Naive thymus-derived CD4-positive, alpha-beta T cell (primary cell): ENCODE results near the gene DNM3. TPM values are rescaled to one million over a fixed set of nuclear protein-coding genes. Genes with fewer than 3 reads are reported as not detected.

Experiments used
- ATAC-seq: fragments of 150-1000 bp; cut with Tn5 transposase; 2 replicates; pipeline ENCODE4 v1.10.0; 2021; ENCODE audit warnings: mild to moderate bottlenecking, moderate library complexity
- CTCF ChIA-PET: fragments of 350-600 bp; sonication (Branson Sonifier 250); formaldehyde crosslinking; loops from one replicate; lab custom pipeline; 2021; ENCODE audit warnings: antibody characterized with exemption; lab: Charles Lee
- POLR2A ChIA-PET: fragments of 350-600 bp; sonication (Branson Sonifier 250); formaldehyde crosslinking; loops from one replicate; lab custom pipeline; 2021; ENCODE audit warnings: antibody characterized with exemption, inconsistent platforms; lab: Charles Lee
- DNase-seq, 9 donors: peaks; one replicate each; pipeline versions ENCODE4 v3.0.0 to v3.0.0-alpha.2; 2020 to 2022; ENCODE audit warnings: mixed read lengths in 1 of 9
- H3K27ac ChIP-seq: one replicate; pipeline ENCODE4 v1.7.0; 2013; ENCODE audit warnings: mild to moderate bottlenecking, low read depth, low read length, moderate library complexity
- H3K27me3 ChIP-seq, 2 donors: one replicate each; pipeline ENCODE4 v1.7.0; 2013; ENCODE audit warnings: low read length in 2 of 2, mild to moderate bottlenecking in 2 of 2, moderate library complexity in 2 of 2; ENCODE audit not compliant: control insufficient read depth in 2 of 2, insufficient read depth in 2 of 2
- H3K36me3 ChIP-seq, 3 experiments: 1 replicate in 2 of 3; 2 replicates in 1 of 3; pipeline ENCODE4 v1.7.0; 2013; ENCODE audit warnings: low read length in 3 of 3, mild to moderate bottlenecking in 3 of 3, moderate library complexity in 1 of 3; ENCODE audit not compliant: insufficient read depth in 3 of 3, control insufficient read depth in 2 of 3
- H3K4me1 ChIP-seq, 2 donors: one replicate each; pipeline ENCODE4 v1.7.0; 2013; ENCODE audit warnings: low read length in 2 of 2, mild to moderate bottlenecking in 2 of 2, moderate library complexity in 1 of 2; ENCODE audit not compliant: control insufficient read depth in 2 of 2, insufficient read depth in 2 of 2
- H3K4me3 ChIP-seq: 2 replicates; pipeline ENCODE4 v1.7.0; 2013; ENCODE audit warnings: mild to moderate bottlenecking, low read length
- H3K9me3 ChIP-seq, 3 experiments: 1 replicate in 2 of 3; 2 replicates in 1 of 3; pipeline ENCODE4 v1.7.0; 2013; ENCODE audit warnings: low read length in 3 of 3; ENCODE audit not compliant: control insufficient read depth in 2 of 3
- H3K27ac Mint-ChIP-seq, 9 donors: one replicate each; pipeline ENCODE4 v1.8.0; 2020 to 2022; ENCODE audit warnings: mixed read lengths in 9 of 9, mild to moderate bottlenecking in 8 of 9, moderate library complexity in 5 of 9, inconsistent platforms in 2 of 9
- H3K27me3 Mint-ChIP-seq, 5 donors: one replicate each; pipeline ENCODE4 v1.8.0; 2021 to 2022; ENCODE audit warnings: mixed read lengths in 5 of 5, mild to moderate bottlenecking in 1 of 5
- H3K36me3 Mint-ChIP-seq, 5 donors: one replicate each; pipeline ENCODE4 v1.8.0; 2020 to 2022; ENCODE audit warnings: mixed read lengths in 5 of 5, mild to moderate bottlenecking in 3 of 5, inconsistent platforms in 1 of 5
- H3K4me1 Mint-ChIP-seq, 7 donors: one replicate each; pipeline ENCODE4 v1.8.0; 2020 to 2022; ENCODE audit warnings: mixed read lengths in 7 of 7, mild to moderate bottlenecking in 3 of 7, inconsistent platforms in 1 of 7
- H3K4me3 Mint-ChIP-seq, 10 donors: one replicate each; pipeline ENCODE4 v1.8.0; 2020 to 2022; ENCODE audit warnings: mild to moderate bottlenecking in 10 of 10, mixed read lengths in 10 of 10, moderate library complexity in 6 of 10, inconsistent platforms in 2 of 10
- H3K9me3 Mint-ChIP-seq, 11 donors: one replicate each; pipeline ENCODE4 v1.8.0; 2020 to 2022; ENCODE audit warnings: mixed read lengths in 11 of 11, mild to moderate bottlenecking in 4 of 11, inconsistent platforms in 1 of 11, moderate library complexity in 1 of 11
- intact Hi-C, 2 donors: fragments of 100-400 bp; cut with micrococcal nuclease; formaldehyde crosslinking; loops; one replicate each; pipeline ENCODE4 v1.15.1; 2023
- polyA plus RNA-seq, 2 donors: library from polyadenylated mRNA; unstranded; fragments of 300-500 nt; fragmentation: Illumina TruSeq; gene quantifications; one replicate each; pipeline ENCODE4 v1.2.3, GENCODE V29; 2021
- total RNA-seq, 6 experiments: library from RNA in 5 of 6; stranded (reverse) in 5 of 6; gene quantifications; 1 replicate in 5 of 6; 2 replicates in 1 of 6; pipeline ENCODE4 v1.2.3 and lab custom pipeline; 2021 to 2026

The DNM3 gene
- total and polyA plus RNA-seq, 7 experiments from 2014 or later = 1.2 to 2.5 (median 2.0) TPM

DNA sequence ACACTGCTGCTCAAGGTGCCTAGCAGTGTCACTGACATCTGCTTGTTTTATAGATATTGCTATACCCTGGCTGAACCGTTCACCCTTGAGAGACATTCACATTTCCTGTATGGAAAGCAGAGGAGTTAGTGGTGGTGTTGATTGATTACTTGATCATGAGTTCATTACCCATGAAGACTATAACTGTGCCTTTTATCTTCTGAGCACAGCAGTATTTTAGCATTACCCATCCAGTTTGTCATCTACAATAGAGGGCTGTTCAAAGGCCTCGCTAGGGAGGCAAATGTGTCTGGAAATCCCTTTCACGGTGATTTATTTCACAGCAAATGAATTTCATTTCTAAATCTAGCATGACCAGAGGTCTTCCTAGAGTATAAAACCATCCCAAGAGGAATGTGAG, 160.0 kb downstream of the DNM3 start:
- H3K36me3 Mint-ChIP-seq = no peaks in the 10 kb centered on the region
- ChIA-PET POLR2A (no interaction called here), CTCF (interaction anchor here (1.3 to 3.4 kb wide), 2 partner anchors 393 to 429 kb away, joined by 4 to 37 read pairs; no protein-coding TSS in a partner anchor)
- no peak overlapping the region for H3K27ac Mint-ChIP-seq
- intact Hi-C loops = loop anchor here (5.0 to 10.0 kb wide), 6 partner anchors 91 to 716 kb away; no protein-coding TSS in a partner anchor
- DNase-seq = no peak
- H3K4me3 ChIP-seq = no peak overlapping the region
- H3K4me1 ChIP-seq = no peaks in the 10 kb centered on the region
- no peaks in the 10 kb centered on the region for H3K9me3 ChIP-seq
- no peaks in the 10 kb centered on the region for H3K27me3 ChIP-seq
- H3K4me3 Mint-ChIP-seq = no peak overlapping the region
- H3K4me1 Mint-ChIP-seq = peaks cover 0 to 7% (median 0%) of the 10 kb centered on the region in 7 donors
- peaks cover 0 to under 1% (median 0%) of the 10 kb centered on the region in 5 donors for H3K27me3 Mint-ChIP-seq
- no peak overlapping the region for H3K27ac ChIP-seq
- no peak for ATAC-seq
- H3K9me3 Mint-ChIP-seq = no peaks in the 10 kb centered on the region
- H3K36me3 ChIP-seq = no peaks in the 10 kb centered on the region

DNA sequence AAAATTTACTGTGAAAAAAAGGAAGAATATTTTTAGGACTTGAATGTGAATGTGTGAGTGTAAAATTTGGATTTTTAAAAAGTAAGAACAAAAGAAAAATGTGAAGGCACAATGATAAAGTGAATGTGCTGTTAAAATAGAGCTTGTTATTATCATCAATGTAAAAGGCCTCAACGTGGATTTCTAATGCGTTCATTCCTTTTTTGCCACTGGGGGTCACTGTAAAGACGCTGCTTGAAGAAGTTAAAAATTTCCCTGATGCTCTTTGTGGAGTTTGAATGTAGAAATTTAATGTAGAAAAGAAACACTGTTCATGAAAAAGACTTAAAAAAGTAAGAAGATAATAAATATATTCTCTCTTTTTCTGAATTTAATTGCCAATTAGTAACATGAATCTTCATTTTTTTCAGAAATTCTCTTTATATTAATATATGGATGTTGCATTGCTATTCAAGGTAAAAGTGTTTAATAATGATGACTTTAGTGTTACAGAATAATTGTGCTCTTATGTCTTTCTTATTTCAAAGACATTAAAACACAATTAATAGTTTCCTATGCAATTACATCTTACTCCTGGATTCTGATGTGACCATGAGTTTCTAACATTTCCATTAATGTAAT, 161.5 kb downstream of the DNM3 start:
- H3K27me3 Mint-ChIP-seq = no peaks in the 10 kb centered on the region
- ChIA-PET CTCF (interaction anchor here (0.6 to 3.4 kb wide), 20 partner anchors 8 to 1998 kb away, joined by 3 to 37 read pairs (median 4); partner anchors contain the start of gene PIGC), POLR2A (interaction anchor here (0.6 to 1.2 kb wide), 5 partner anchors 140 to 439 kb away, joined by 3 to 4 read pairs (median 3); no protein-coding TSS in a partner anchor)

DNA sequence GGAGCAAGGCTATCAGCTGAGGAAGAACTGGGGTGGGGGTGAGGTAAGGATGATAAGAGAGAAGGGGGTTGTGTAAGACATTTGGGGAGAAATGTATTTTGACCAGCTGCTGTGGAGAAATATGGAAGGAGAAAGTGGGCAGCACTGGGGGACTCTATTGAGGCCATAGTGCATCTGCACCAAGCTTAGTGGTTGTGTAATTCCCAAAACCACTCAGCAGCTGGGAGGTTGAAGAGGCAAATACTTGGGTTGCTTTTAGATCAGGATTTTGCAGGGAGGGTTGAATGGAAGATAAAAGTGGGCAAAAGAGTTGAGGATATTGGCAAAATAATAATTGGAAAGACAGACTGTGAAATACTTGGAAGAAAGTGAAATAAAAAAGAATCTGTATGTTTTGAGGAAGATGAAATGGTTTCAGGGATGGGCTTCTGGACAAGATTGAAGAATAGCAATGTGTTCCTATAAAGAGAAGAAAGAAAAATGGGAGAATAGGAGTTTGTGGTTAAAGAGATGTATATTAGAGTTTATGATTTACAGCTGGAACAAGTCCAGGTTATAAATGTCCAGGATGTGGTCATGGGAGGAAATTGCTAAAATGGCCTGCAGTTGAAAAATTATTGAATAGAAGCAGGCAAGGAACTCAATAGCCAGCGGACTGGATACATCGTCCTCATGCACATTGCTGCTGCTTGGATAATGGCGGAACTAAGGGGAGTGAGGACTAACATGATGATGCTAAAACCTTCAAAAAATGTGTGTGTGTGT, 162.7 kb downstream of the DNM3 start:
- Histone ChIP-seq H3K4me1 (no peaks in the 10 kb centered on the region), H3K27ac (no peak overlapping the region), H3K36me3 (no peaks in the 10 kb centered on the region), H3K9me3 (no peaks in the 10 kb centered on the region), H3K27me3 (no peaks in the 10 kb centered on the region), H3K4me3 (no peak overlapping the region)
- no peak for DNase-seq
- peaks cover 0 to 8% (median 3%) of the 10 kb centered on the region in 7 donors for H3K4me1 Mint-ChIP-seq
- no peak overlapping the region for H3K4me3 Mint-ChIP-seq
- ChIA-PET POLR2A (no interaction called here), CTCF (interaction anchor here (0.9 to 3.4 kb wide), 9 partner anchors 9 to 446 kb away, joined by 3 to 37 read pairs (median 4); no protein-coding TSS in a partner anchor)
- H3K9me3 Mint-ChIP-seq = no peaks in the 10 kb centered on the region
- no peaks in the 10 kb centered on the region for H3K27me3 Mint-ChIP-seq
- H3K36me3 Mint-ChIP-seq = no peaks in the 10 kb centered on the region
- intact Hi-C loops = loop anchor here (5.0 to 10.0 kb wide), 6 partner anchors 88 to 713 kb away; no protein-coding TSS in a partner anchor
- no peak overlapping the region for H3K27ac Mint-ChIP-seq
- no peak for ATAC-seq

More for the DNA sequence above, 161.5 kb downstream of the DNM3 start:
- no peaks in the 10 kb centered on the region for H3K36me3 Mint-ChIP-seq
- H3K4me1 Mint-ChIP-seq = peaks cover 0 to 8% (median 3%) of the 10 kb centered on the region in 7 donors
- intact Hi-C loops = loop anchor here (1.0 to 10.0 kb wide), 10 partner anchors 87 to 714 kb away; partner anchors contain the start of gene PIGC (in 2 of the 2)
- no peaks in the 10 kb centered on the region for H3K4me1 ChIP-seq
- ATAC-seq (peak; percentile 55), DNase-seq (peak in 7 of 9 donors; percentile 8 to 53 (median 37))
- H3K27ac ChIP-seq = no peak overlapping the region
- no peak overlapping the region for H3K27ac Mint-ChIP-seq
- no peaks in the 10 kb centered on the region for H3K9me3 ChIP-seq
- H3K36me3 ChIP-seq = no peaks in the 10 kb centered on the region
- H3K9me3 Mint-ChIP-seq = no peaks in the 10 kb centered on the region
- no peak overlapping the region for H3K4me3 Mint-ChIP-seq
- H3K4me3 ChIP-seq = no peak overlapping the region
- no peaks in the 10 kb centered on the region for H3K27me3 ChIP-seq

- DNase-seq (no peak), ATAC-seq (no peak)
- Histone ChIP-seq H3K27ac (no peak overlapping the region), H3K4me3 (no peak overlapping the region), H3K36me3 (no peaks in the 10 kb centered on the region), H3K4me1 (no peaks in the 10 kb centered on the region), H3K9me3 (no peaks in the 10 kb centered on the region), H3K27me3 (no peaks in the 10 kb centered on the region)
- Mint-ChIP-seq H3K27ac (no peak overlapping the region), H3K27me3 (no peaks in the 10 kb centered on the region), H3K4me3 (no peak overlapping the region), H3K36me3 (no peaks in the 10 kb centered on the region), H3K4me1 (peaks cover 0 to 8% (median 3%) of the 10 kb centered on the region in 7 donors), H3K9me3 (no peaks in the 10 kb centered on the region)
- CTCF ChIA-PET = interaction anchor here (1.1 to 1.7 kb wide), 2 partner anchors 354 to 437 kb away, joined by 3 to 4 read pairs; no protein-coding TSS in a partner anchor
- intact Hi-C loops = loop anchor here (5.0 to 10.0 kb wide), 6 partner anchors 88 to 713 kb away; no protein-coding TSS in a partner anchor
- POLR2A ChIA-PET = no interaction called here
Measured at GRCh38 chr1:172004671-172005070, 163.4 kb downstream of the DNM3 start.

DNA sequence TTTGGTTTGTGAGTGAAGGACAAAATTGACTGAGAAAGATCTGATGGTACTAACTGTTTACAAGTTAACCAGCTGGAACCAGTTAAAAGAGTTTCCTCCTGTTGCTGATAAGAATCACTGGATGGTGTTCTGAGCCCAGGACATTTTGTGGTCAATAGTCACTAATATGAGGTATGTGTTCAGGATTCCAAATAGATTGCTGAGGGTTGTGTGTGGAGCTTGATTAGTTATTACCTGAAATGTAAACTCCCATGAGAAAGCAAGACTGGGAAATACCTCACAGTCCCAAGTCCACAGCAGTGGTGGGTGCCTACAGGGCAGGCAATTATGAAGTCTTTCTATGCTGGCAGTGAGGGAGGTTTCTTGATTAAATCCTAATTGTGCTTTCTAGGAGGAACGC, 164.6 kb downstream of the DNM3 start:
- intact Hi-C loops = loop anchor here in 1 of 2 donors (10.0 kb wide), 2 partner anchors 539 to 599 kb away; no protein-coding TSS in a partner anchor
- Histone ChIP-seq H3K4me3 (no peak overlapping the region), H3K27me3 (no peaks in the 10 kb centered on the region), H3K9me3 (no peaks in the 10 kb centered on the region), H3K4me1 (no peaks in the 10 kb centered on the region), H3K36me3 (no peaks in the 10 kb centered on the region), H3K27ac (no peak overlapping the region)
- Mint-ChIP-seq H3K27me3 (peaks cover 0 to 2% (median 0%) of the 10 kb centered on the region in 5 donors), H3K4me1 (peaks cover 0 to 8% (median 3%) of the 10 kb centered on the region in 7 donors), H3K27ac (peak overlapping the region in 1 of 9 donors; percentile 4), H3K4me3 (no peak overlapping the region), H3K9me3 (peaks cover 0 to 10% (median 3%) of the 10 kb centered on the region in 11 donors), H3K36me3 (no peaks in the 10 kb centered on the region)
- ChIA-PET CTCF (interaction anchor here (0.6 to 0.7 kb wide), 2 partner anchors 17 to 118 kb away, joined by 4 to 5 read pairs; no protein-coding TSS in a partner anchor), POLR2A (no interaction called here)
- DNase-seq (no peak), ATAC-seq (no peak)

DNA sequence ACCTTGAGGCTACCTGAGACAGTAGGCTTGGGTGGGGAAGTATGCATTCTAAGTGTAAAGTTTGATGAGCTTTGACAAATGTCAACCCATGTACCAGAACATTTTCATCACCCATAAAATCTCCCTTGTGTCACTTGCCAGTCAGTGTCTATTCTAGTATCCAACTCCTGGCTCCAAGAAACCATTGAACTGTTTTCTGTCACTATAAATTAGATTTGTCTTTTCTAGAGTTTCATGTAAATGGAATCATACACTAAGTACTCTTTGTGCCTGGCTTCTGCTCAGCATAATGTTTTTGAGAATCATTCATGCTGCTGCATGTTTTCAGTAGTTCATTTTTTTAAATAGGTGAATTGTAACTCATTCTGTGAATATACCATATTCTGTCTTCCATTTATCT, 165.4 kb downstream of the DNM3 start:
- no peak overlapping the region for H3K27ac ChIP-seq
- Mint-ChIP-seq H3K4me1 (peaks cover 0 to 8% (median 3%) of the 10 kb centered on the region in 7 donors), H3K27ac (no peak overlapping the region), H3K9me3 (peaks cover 0 to 16% (median 4%) of the 10 kb centered on the region in 11 donors), H3K36me3 (no peaks in the 10 kb centered on the region), H3K27me3 (peaks cover 0 to 2% (median 0%) of the 10 kb centered on the region in 5 donors), H3K4me3 (no peak overlapping the region)
- no peaks in the 10 kb centered on the region for H3K36me3 ChIP-seq
- intact Hi-C loops = loop anchor here in 1 of 2 donors (10.0 kb wide), 2 partner anchors 538 to 598 kb away; no protein-coding TSS in a partner anchor
- no peaks in the 10 kb centered on the region for H3K4me1 ChIP-seq
- H3K27me3 ChIP-seq = no peaks in the 10 kb centered on the region
- no peak overlapping the region for H3K4me3 ChIP-seq
- no peaks in the 10 kb centered on the region for H3K9me3 ChIP-seq
- POLR2A ChIA-PET = interaction anchor here (0.7 kb wide), 1 partner anchor 420 kb away, joined by 3 read pairs; no protein-coding TSS in a partner anchor
- DNase-seq = no peak
- no peak for ATAC-seq
- CTCF ChIA-PET = no interaction called here
